ENCODE measurements around the gene CTTN.
"Not testable (repeated sequence)": the region's sequence is repeated elsewhere in the genome, so short reads cannot be mapped to it uniquely, and the experiment has no call there.

CTTN gene

GRCh38 chr11:70381872-70382861 lies 16.2 kb upstream of the CTTN start:
- peak; percentile 44 for DNase-seq

GRCh38 chr11:70383664-70384565 lies 14.4 kb upstream of the CTTN start:
- no peak for DNase-seq

GRCh38 chr11:70384566-70385152 lies 13.7 kb upstream of the CTTN start:
- no peak for DNase-seq

GRCh38 chr11:70387564-70387963 lies 10.8 kb upstream of the CTTN start:
- no peak for DNase-seq

GRCh38 chr11:70389201-70389600 lies 9.1 kb upstream of the CTTN start:
- no peak for DNase-seq

- DNase-seq, result not testable (repeated sequence)
These were observed 7.4 kb upstream of the CTTN start for GRCh38 chr11:70390882-70391281.

- no peak for DNase-seq
These were observed 3.9 kb upstream of the CTTN start for GRCh38 chr11:70394211-70394950.

GRCh38 chr11:70397336-70397982 lies 870 bp upstream of the CTTN start:
- DNase-seq, result peak; percentile 35

GRCh38 chr11:70398834-70399680 lies 728 bp downstream of the CTTN start:
- no peak for DNase-seq

- peak; percentile 68 for DNase-seq
These were observed 1.4 kb downstream of the CTTN start for GRCh38 chr11:70399681-70400112.

GRCh38 chr11:70400643-70401042 lies 2.3 kb downstream of the CTTN start:
- DNase-seq, result no peak

GRCh38 chr11:70402016-70402415 lies 3.7 kb downstream of the CTTN start:
- DNase-seq, result no peak

- no peak for DNase-seq
These were observed 4.4 kb downstream of the CTTN start for GRCh38 chr11:70402685-70403084.

- DNase-seq, result no peak
These were observed 5.9 kb downstream of the CTTN start for GRCh38 chr11:70404244-70404643.

- no peak for DNase-seq
These were observed 7.5 kb downstream of the CTTN start for GRCh38 chr11:70405679-70406395.

- DNase-seq, result no peak
These were observed 8.8 kb downstream of the CTTN start for GRCh38 chr11:70407121-70407520.

- no peak for DNase-seq
These were observed 9.5 kb downstream of the CTTN start for GRCh38 chr11:70407814-70408213.

GRCh38 chr11:70408326-70408725 lies 10.0 kb downstream of the CTTN start:
- not testable (repeated sequence) for DNase-seq

GRCh38 chr11:70409437-70409836 lies 11.1 kb downstream of the CTTN start:
- DNase-seq, result no peak

- DNase-seq, result no peak
These were observed 11.5 kb downstream of the CTTN start for GRCh38 chr11:70409871-70410270.

All from femur (tissue), 1 donor.